GM19043 (cell line): ENCODE measurements around the gene TEX26.

ENCODE experiments used
- ATAC-seq: cut with Tn5 transposase; IDR thresholded peaks from one replicate; pipeline ENCODE4 v1.9.1; 2021; ENCODE audit warnings: low read depth; ENCODE audit not compliant: unreplicated experiment

The TEX26 gene

GRCh38 chr13:30932481-30933353, at the start of gene TEX26:
Gene TEX26 (plus strand): TSS chr13:30932656. CDS start chr13:30932716, 60 bp downstream.
- ATAC-seq = no peak

- ATAC-seq = no peak
These were observed 49.3 kb upstream of the TEX26 start for GRCh38 chr13:30882996-30883766.

GRCh38 chr13:30884543-30884942, 47.9 kb upstream of the TEX26 start:
- no peak for ATAC-seq

- no peak for ATAC-seq
These were observed 43.2 kb upstream of the TEX26 start for GRCh38 chr13:30889196-30889690.

- no peak for ATAC-seq
These were observed 39.5 kb upstream of the TEX26 start for GRCh38 chr13:30892966-30893365.

GRCh38 chr13:30895773-30896172, 36.7 kb upstream of the TEX26 start:
- no peak for ATAC-seq

- ATAC-seq = no peak
These were observed 34.4 kb upstream of the TEX26 start for GRCh38 chr13:30898070-30898469.

- ATAC-seq = no peak
These were observed 33.7 kb upstream of the TEX26 start for GRCh38 chr13:30898678-30899241.

GRCh38 chr13:30900436-30900835, 32.0 kb upstream of the TEX26 start:
- ATAC-seq = no peak

- ATAC-seq = no peak
These were observed 31.3 kb upstream of the TEX26 start for GRCh38 chr13:30900952-30901749.

GRCh38 chr13:30904043-30904442, 28.4 kb upstream of the TEX26 start:
- ATAC-seq = no peak

GRCh38 chr13:30905932-30906383, 26.5 kb upstream of the TEX26 start, which contains the start of gene MEDAG:
Gene MEDAG (plus strand): TSS chr13:30906271. CDS start chr13:30906516, 245 bp downstream.
- ATAC-seq = no peak

GRCh38 chr13:30906411-30907051, 25.9 kb upstream of the TEX26 start:
- no peak for ATAC-seq

GRCh38 chr13:30907121-30907861, 25.2 kb upstream of the TEX26 start:
- no peak for ATAC-seq

GRCh38 chr13:30908416-30908980, 24.0 kb upstream of the TEX26 start:
- no peak for ATAC-seq

- ATAC-seq = no peak
These were observed 21.8 kb upstream of the TEX26 start for GRCh38 chr13:30910676-30911075.

GRCh38 chr13:30915691-30916541, 16.5 kb upstream of the TEX26 start:
- no peak for ATAC-seq

- ATAC-seq = no peak
These were observed 15.5 kb upstream of the TEX26 start for GRCh38 chr13:30916991-30917390.
